Measurements from ENCODE around the gene TANK. TPM values are rescaled to one million over a fixed set of nuclear protein-coding genes. Genes with fewer than 3 reads are reported as not detected.
"Not testable (repeated sequence)": the region's sequence is repeated elsewhere in the genome, so short reads cannot be mapped to it uniquely, and the experiment has no call there.

Gene TANK
- total RNA-seq, 1 donor from 2014 or later: 73.8 TPM

DNA sequence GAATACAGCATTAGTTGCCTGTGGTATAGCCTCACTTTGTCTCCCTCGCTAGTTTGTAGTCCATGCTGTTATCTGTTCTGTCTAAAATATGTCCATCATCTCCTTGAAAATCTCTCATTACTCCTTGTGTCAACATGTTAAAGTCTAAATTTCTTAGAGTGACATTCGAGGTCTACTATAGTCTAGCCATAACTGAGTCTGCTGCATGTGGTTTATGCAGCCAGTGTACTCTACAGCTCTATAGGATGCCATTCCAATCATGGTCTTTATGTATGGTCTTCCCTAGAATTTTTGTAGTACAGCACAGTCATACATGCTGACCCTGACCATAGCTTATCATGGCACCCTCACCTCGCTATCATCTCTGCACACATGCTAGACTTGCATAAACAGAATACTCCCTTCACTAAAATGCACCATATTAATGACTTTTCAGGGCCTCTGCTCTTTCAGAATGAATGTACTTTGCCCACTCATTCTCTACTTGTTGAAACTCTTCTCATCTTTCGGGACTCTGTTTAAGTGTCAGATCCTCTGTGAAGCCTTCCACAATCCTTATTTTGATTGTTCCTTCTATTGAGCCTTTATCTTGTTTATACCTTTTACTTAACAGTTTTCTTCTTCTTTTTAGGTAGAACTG is 12.8 kb downstream of the TANK start:
- no peaks in the 10 kb centered on the region for H3K27me3 Mint-ChIP-seq (ENCODE audit: unreplicated experiment)
- H3K4me3 Mint-ChIP-seq (ENCODE audit: unreplicated experiment): no peak overlapping the region
- peaks cover 4% of the 10 kb centered on the region for H3K9me3 Mint-ChIP-seq (ENCODE audit: unreplicated experiment)
- no peak overlapping the region for H3K27ac Mint-ChIP-seq (ENCODE audit: unreplicated experiment)
- TF ChIP-seq, protein P1, sequence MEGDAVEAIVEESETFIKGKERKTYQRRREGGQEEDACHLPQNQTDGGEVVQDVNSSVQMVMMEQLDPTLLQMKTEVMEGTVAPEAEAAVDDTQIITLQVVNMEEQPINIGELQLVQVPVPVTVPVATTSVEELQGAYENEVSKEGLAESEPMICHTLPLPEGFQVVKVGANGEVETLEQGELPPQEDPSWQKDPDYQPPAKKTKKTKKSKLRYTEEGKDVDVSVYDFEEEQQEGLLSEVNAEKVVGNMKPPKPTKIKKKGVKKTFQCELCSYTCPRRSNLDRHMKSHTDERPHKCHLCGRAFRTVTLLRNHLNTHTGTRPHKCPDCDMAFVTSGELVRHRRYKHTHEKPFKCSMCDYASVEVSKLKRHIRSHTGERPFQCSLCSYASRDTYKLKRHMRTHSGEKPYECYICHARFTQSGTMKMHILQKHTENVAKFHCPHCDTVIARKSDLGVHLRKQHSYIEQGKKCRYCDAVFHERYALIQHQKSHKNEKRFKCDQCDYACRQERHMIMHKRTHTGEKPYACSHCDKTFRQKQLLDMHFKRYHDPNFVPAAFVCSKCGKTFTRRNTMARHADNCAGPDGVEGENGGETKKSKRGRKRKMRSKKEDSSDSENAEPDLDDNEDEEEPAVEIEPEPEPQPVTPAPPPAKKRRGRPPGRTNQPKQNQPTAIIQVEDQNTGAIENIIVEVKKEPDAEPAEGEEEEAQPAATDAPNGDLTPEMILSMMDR (IDR thresholded peaks at IDR 0.05): no peak
- peaks cover 43% of the 10 kb centered on the region for H3K36me3 Mint-ChIP-seq (ENCODE audit: unreplicated experiment)
- DNase-seq (ENCODE audit: extremely low spot score, unreplicated experiment): no peak
- H3K4me1 Mint-ChIP-seq (ENCODE audit: unreplicated experiment): peaks cover 39% of the 10 kb centered on the region

DNA sequence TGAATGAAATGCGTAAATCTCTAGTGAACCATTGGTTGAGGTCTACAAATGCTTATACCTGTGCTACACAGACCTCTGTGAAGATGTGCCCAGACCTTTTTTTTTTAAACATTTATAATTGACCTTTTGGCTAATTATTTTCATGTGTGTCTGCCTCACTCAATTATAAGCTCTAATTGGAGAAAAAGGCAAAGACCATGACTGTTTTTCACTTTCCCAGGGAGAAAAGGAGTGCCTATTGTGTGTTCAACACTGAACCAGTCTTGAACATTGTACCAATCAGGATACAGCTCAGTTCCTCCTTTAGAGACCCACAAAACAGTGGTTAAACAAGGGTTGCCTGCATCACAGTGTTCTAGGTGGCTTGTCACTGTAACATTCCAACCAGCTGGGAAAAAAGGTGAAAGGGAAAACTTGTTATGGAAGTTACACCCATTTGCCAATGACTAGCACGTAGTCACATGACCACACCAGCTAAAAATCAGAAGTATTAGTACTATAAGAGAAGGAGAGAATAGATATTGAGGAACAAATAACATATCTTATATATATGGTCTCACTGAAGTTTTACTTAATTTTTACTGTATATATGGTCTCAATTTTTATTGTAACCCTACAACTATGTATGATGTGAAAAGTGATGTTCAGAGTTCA is 13.4 kb downstream of the TANK start:
- peaks cover 49% of the 10 kb centered on the region for H3K36me3 Mint-ChIP-seq (ENCODE audit: unreplicated experiment)
- peaks cover 4% of the 10 kb centered on the region for H3K9me3 Mint-ChIP-seq (ENCODE audit: unreplicated experiment)
- H3K4me1 Mint-ChIP-seq (ENCODE audit: unreplicated experiment): peaks cover 38% of the 10 kb centered on the region
- TF ChIP-seq, protein P1 (IDR thresholded peaks at IDR 0.05): no peak
- no peaks in the 10 kb centered on the region for H3K27me3 Mint-ChIP-seq (ENCODE audit: unreplicated experiment)
- H3K27ac Mint-ChIP-seq (ENCODE audit: unreplicated experiment): no peak overlapping the region
- no peak overlapping the region for H3K4me3 Mint-ChIP-seq (ENCODE audit: unreplicated experiment)
- no peak for DNase-seq (ENCODE audit: extremely low spot score, unreplicated experiment)

DNA sequence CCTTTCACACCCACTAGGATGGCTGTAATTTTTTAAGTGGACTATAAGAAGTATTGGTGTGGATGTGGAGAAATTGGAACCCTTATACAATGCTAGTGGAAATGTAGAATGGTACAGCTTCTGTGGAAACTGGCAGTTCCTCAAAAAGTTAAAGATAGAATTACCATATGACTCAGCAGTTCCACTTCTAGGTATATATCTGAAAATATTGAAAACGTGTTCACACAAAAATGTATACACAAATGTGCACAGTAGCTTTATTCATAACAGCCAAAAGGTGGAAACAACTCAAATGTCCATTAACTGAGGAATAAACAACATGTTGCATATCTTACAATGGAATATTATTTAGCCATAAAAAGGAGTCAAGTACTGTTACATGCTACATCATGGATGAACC is 17.7 kb downstream of the TANK start:
- DNase-seq (ENCODE audit: extremely low spot score, unreplicated experiment): no peak
- peaks cover 6% of the 10 kb centered on the region for H3K4me1 Mint-ChIP-seq (ENCODE audit: unreplicated experiment)
- peaks cover 4% of the 10 kb centered on the region for H3K9me3 Mint-ChIP-seq (ENCODE audit: unreplicated experiment)
- TF ChIP-seq, protein P1 (IDR thresholded peaks at IDR 0.05): no peak
- no peaks in the 10 kb centered on the region for H3K27me3 Mint-ChIP-seq (ENCODE audit: unreplicated experiment)
- no peak overlapping the region for H3K27ac Mint-ChIP-seq (ENCODE audit: unreplicated experiment)
- H3K4me3 Mint-ChIP-seq (ENCODE audit: unreplicated experiment): no peak overlapping the region
- H3K36me3 Mint-ChIP-seq (ENCODE audit: unreplicated experiment): peaks cover 64% of the 10 kb centered on the region

DNA sequence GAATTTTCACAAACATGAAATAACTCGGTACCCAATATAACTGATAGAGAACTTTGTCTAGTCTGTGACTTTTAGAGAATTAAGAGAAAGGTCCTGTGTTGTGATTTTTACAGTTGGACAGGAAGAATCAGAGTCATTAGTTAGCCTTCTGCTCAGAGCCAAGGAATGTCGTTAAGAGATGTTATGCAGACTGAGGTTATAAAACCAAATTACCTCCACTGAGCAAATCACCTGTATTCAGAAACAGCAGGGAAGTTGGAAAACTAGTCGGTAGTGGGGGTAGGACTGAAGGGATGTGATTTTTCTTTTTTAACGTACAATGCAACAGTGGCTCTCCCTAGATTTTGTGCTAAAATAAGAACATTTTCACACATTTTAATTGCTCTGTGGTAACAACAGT is 18.5 kb downstream of the TANK start:
- TF ChIP-seq, protein P1 (IDR thresholded peaks at IDR 0.05): no peak

DNA sequence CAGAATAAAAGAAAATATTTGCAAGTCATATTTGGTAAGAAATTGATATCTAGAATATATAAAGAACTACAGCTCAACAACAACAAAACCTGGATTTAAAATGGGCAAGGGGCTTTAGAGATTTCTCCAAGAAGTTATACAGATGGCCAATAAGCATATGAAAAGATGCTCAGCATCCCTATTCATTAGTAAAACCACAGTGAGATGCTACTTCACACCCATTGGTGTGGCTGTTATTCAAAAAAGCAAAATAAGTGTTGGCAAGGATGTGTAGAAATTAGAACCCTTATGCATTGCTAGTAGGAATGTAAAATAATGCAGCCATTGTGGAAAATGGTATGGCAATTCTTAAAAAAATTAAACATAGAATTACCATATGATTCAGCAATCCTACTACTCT is 29.8 kb downstream of the TANK start:
- Mint-ChIP-seq H3K4me1 (ENCODE audit: unreplicated experiment) (peaks cover 7% of the 10 kb centered on the region), H3K36me3 (ENCODE audit: unreplicated experiment) (peaks cover 63% of the 10 kb centered on the region), H3K27ac (ENCODE audit: unreplicated experiment) (no peak overlapping the region), H3K9me3 (ENCODE audit: unreplicated experiment) (no peaks in the 10 kb centered on the region), H3K4me3 (ENCODE audit: unreplicated experiment) (no peak overlapping the region), H3K27me3 (ENCODE audit: unreplicated experiment) (no peaks in the 10 kb centered on the region)
- TF ChIP-seq, protein P1 (IDR thresholded peaks at IDR 0.05): no peak
- DNase-seq (ENCODE audit: extremely low spot score, unreplicated experiment): no peak

More for the DNA sequence above, 18.5 kb downstream of the TANK start:
- Mint-ChIP-seq H3K4me3 (ENCODE audit: unreplicated experiment) (no peak overlapping the region), H3K27me3 (ENCODE audit: unreplicated experiment) (no peaks in the 10 kb centered on the region), H3K9me3 (ENCODE audit: unreplicated experiment) (peaks cover 4% of the 10 kb centered on the region), H3K4me1 (ENCODE audit: unreplicated experiment) (peaks cover 5% of the 10 kb centered on the region), H3K27ac (ENCODE audit: unreplicated experiment) (no peak overlapping the region), H3K36me3 (ENCODE audit: unreplicated experiment) (peaks cover 60% of the 10 kb centered on the region)
- DNase-seq (ENCODE audit: extremely low spot score, unreplicated experiment): no peak

DNA sequence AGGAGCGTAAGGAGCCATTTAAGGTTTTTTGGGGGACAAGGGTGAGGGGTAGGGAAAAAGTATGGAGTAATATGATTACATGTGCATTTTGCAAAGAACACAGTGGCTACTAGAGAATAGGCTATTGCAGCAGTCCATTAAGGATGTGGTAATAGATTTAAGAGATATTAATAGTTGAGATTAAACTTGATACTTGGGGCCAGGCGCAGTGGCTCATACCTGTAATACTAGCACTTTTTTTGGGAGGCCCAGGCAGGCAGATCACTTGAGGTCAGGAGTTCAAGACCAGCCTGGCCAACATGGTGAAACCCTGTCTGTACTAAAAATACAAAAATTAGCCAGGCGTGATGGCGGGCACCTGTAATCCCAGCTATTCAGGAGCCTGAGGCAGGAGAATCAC is 35.4 kb downstream of the TANK start:
- not testable (repeated sequence) for H3K4me3 Mint-ChIP-seq (ENCODE audit: unreplicated experiment); H3K27ac Mint-ChIP-seq (ENCODE audit: unreplicated experiment); DNase-seq (ENCODE audit: extremely low spot score, unreplicated experiment); H3K9me3 Mint-ChIP-seq (ENCODE audit: unreplicated experiment); H3K27me3 Mint-ChIP-seq (ENCODE audit: unreplicated experiment)
- Mint-ChIP-seq H3K36me3 (ENCODE audit: unreplicated experiment) (peaks cover 56% of the 10 kb centered on the region), H3K4me1 (ENCODE audit: unreplicated experiment) (peaks cover 13% of the 10 kb centered on the region)
